ENCODE results near the gene GABRA1. TPM values are rescaled to one million over a fixed set of nuclear protein-coding genes. Genes with fewer than 3 reads are reported as not detected.

Gene GABRA1
- under 1 TPM in 1 of 2 donors, not detected in 1; 0.10 TPM for total RNA-seq
- total RNA-seq, result 0 reads per million in 2 donors

- DNase-seq (no peak), ATAC-seq (no peak)
- no peaks in the 10 kb centered on the region for H3K27me3 Mint-ChIP-seq
- no peak within 1 kb of the TSS for H3K4me3 Mint-ChIP-seq
- no peaks in the 10 kb centered on the region for H3K4me1 Mint-ChIP-seq
- no peaks in the 10 kb centered on the region for H3K9me3 ChIP-seq (ENCODE audit: control insufficient read depth, low read length, poor library complexity, severe bottlenecking)
- H3K27ac Mint-ChIP-seq, result no peak within 1 kb of the TSS
- H3K36me3 Mint-ChIP-seq (ENCODE audit: low read depth), result no peaks in the 10 kb centered on the region
Measured at GRCh38 chr5:161847941-161848391, at the start of gene GABRA1. TSS of gene GABRA1 (plus strand) at chr5:161848120. CDS start at chr5:161850811, 2,691 bp downstream.

GRCh38 chr5:161799316-161799715 lies 48.6 kb upstream of the GABRA1 start:
- H3K36me3 Mint-ChIP-seq (ENCODE audit: low read depth), result no peaks in the 10 kb centered on the region
- H3K4me3 Mint-ChIP-seq, result no peak overlapping the region
- H3K4me1 Mint-ChIP-seq, result no peaks in the 10 kb centered on the region
- no peak overlapping the region for H3K27ac Mint-ChIP-seq
- ATAC-seq (no peak), DNase-seq (no peak)
- no peaks in the 10 kb centered on the region for H3K27me3 Mint-ChIP-seq
- H3K9me3 ChIP-seq (ENCODE audit: control insufficient read depth, low read length, poor library complexity, severe bottlenecking), result no peaks in the 10 kb centered on the region

GRCh38 chr5:161804263-161804662 lies 43.7 kb upstream of the GABRA1 start:
- Mint-ChIP-seq H3K4me3 (no peak overlapping the region), H3K27me3 (no peaks in the 10 kb centered on the region), H3K4me1 (no peaks in the 10 kb centered on the region), H3K27ac (no peak overlapping the region), H3K36me3 (ENCODE audit: low read depth) (no peaks in the 10 kb centered on the region)
- no peak for DNase-seq
- no peaks in the 10 kb centered on the region for H3K9me3 ChIP-seq (ENCODE audit: control insufficient read depth, low read length, poor library complexity, severe bottlenecking)
- ATAC-seq, result no peak

GRCh38 chr5:161846746-161847145 lies 1.2 kb upstream of the GABRA1 start:
- ATAC-seq, result no peak
- H3K9me3 ChIP-seq (ENCODE audit: control insufficient read depth, low read length, poor library complexity, severe bottlenecking), result no peaks in the 10 kb centered on the region
- H3K27me3 Mint-ChIP-seq, result no peaks in the 10 kb centered on the region
- no peaks in the 10 kb centered on the region for H3K4me1 Mint-ChIP-seq
- no peak for DNase-seq
- no peak overlapping the region for H3K27ac Mint-ChIP-seq
- no peaks in the 10 kb centered on the region for H3K36me3 Mint-ChIP-seq (ENCODE audit: low read depth)
- no peak overlapping the region for H3K4me3 Mint-ChIP-seq

- Mint-ChIP-seq H3K4me3 (no peak overlapping the region), H3K27ac (no peak overlapping the region), H3K4me1 (no peaks in the 10 kb centered on the region), H3K27me3 (no peaks in the 10 kb centered on the region), H3K36me3 (ENCODE audit: low read depth) (no peaks in the 10 kb centered on the region)
- ATAC-seq, result no peak
- no peak for DNase-seq
- no peaks in the 10 kb centered on the region for H3K9me3 ChIP-seq (ENCODE audit: control insufficient read depth, low read length, poor library complexity, severe bottlenecking)
Measured at GRCh38 chr5:161847447-161847846, 473 bp upstream of the GABRA1 start.

- Mint-ChIP-seq H3K4me3 (no peak overlapping the region), H3K4me1 (no peaks in the 10 kb centered on the region), H3K27ac (no peak overlapping the region), H3K27me3 (no peaks in the 10 kb centered on the region), H3K36me3 (ENCODE audit: low read depth) (no peaks in the 10 kb centered on the region)
- no peak for DNase-seq
- ATAC-seq, result no peak
- H3K9me3 ChIP-seq (ENCODE audit: control insufficient read depth, low read length, poor library complexity, severe bottlenecking), result no peaks in the 10 kb centered on the region
Measured at GRCh38 chr5:161850491-161850890, 2.6 kb downstream of the GABRA1 start.

- H3K9me3 ChIP-seq (ENCODE audit: control insufficient read depth, low read length, poor library complexity, severe bottlenecking), result no peaks in the 10 kb centered on the region
- Mint-ChIP-seq H3K4me3 (no peak overlapping the region), H3K36me3 (ENCODE audit: low read depth) (no peaks in the 10 kb centered on the region), H3K27ac (no peak overlapping the region), H3K4me1 (no peaks in the 10 kb centered on the region), H3K27me3 (no peaks in the 10 kb centered on the region)
- no peak for DNase-seq
- no peak for ATAC-seq
Measured at GRCh38 chr5:161851691-161852299, 3.9 kb downstream of the GABRA1 start.

- H3K4me3 Mint-ChIP-seq, result no peak overlapping the region
- H3K27ac Mint-ChIP-seq, result no peak overlapping the region
- H3K27me3 Mint-ChIP-seq, result no peaks in the 10 kb centered on the region
- H3K9me3 ChIP-seq (ENCODE audit: control insufficient read depth, low read length, poor library complexity, severe bottlenecking), result no peaks in the 10 kb centered on the region
- ATAC-seq (no peak), DNase-seq (no peak)
- H3K36me3 Mint-ChIP-seq (ENCODE audit: low read depth), result no peaks in the 10 kb centered on the region
- H3K4me1 Mint-ChIP-seq, result no peaks in the 10 kb centered on the region
Measured at GRCh38 chr5:161857358-161857757, 9.4 kb downstream of the GABRA1 start.

- no peak overlapping the region for H3K4me3 Mint-ChIP-seq
- no peaks in the 10 kb centered on the region for H3K36me3 Mint-ChIP-seq (ENCODE audit: low read depth)
- H3K27ac Mint-ChIP-seq, result no peak overlapping the region
- no peaks in the 10 kb centered on the region for H3K4me1 Mint-ChIP-seq
- H3K9me3 ChIP-seq (ENCODE audit: control insufficient read depth, low read length, poor library complexity, severe bottlenecking), result no peaks in the 10 kb centered on the region
- no peaks in the 10 kb centered on the region for H3K27me3 Mint-ChIP-seq
- DNase-seq (no peak), ATAC-seq (no peak)
Measured at GRCh38 chr5:161863259-161863658, 15.3 kb downstream of the GABRA1 start.

GRCh38 chr5:161863811-161864210 lies 15.9 kb downstream of the GABRA1 start:
- H3K27ac Mint-ChIP-seq, result no peak overlapping the region
- ATAC-seq (no peak), DNase-seq (no peak)
- H3K9me3 ChIP-seq (ENCODE audit: control insufficient read depth, low read length, poor library complexity, severe bottlenecking), result no peaks in the 10 kb centered on the region
- no peaks in the 10 kb centered on the region for H3K36me3 Mint-ChIP-seq (ENCODE audit: low read depth)
- no peaks in the 10 kb centered on the region for H3K4me1 Mint-ChIP-seq
- no peak overlapping the region for H3K4me3 Mint-ChIP-seq
- no peaks in the 10 kb centered on the region for H3K27me3 Mint-ChIP-seq

- Mint-ChIP-seq H3K27me3 (no peaks in the 10 kb centered on the region), H3K4me3 (no peak overlapping the region), H3K4me1 (no peaks in the 10 kb centered on the region), H3K27ac (no peak overlapping the region), H3K36me3 (ENCODE audit: low read depth) (no peaks in the 10 kb centered on the region)
- DNase-seq (no peak), ATAC-seq (no peak)
- H3K9me3 ChIP-seq (ENCODE audit: control insufficient read depth, low read length, poor library complexity, severe bottlenecking), result no peaks in the 10 kb centered on the region
Measured at GRCh38 chr5:161865510-161865909, 17.6 kb downstream of the GABRA1 start.

GRCh38 chr5:161889971-161890370 lies 42.1 kb downstream of the GABRA1 start:
- H3K27ac Mint-ChIP-seq, result no peak overlapping the region
- H3K4me3 Mint-ChIP-seq, result no peak overlapping the region
- H3K9me3 ChIP-seq (ENCODE audit: control insufficient read depth, low read length, poor library complexity, severe bottlenecking), result no peaks in the 10 kb centered on the region
- DNase-seq (no peak), ATAC-seq (no peak)
- H3K27me3 Mint-ChIP-seq, result no peaks in the 10 kb centered on the region
- H3K4me1 Mint-ChIP-seq, result no peaks in the 10 kb centered on the region
- no peaks in the 10 kb centered on the region for H3K36me3 Mint-ChIP-seq (ENCODE audit: low read depth)

GRCh38 chr5:161895514-161895913 lies 47.6 kb downstream of the GABRA1 start:
- no peaks in the 10 kb centered on the region for H3K9me3 ChIP-seq (ENCODE audit: control insufficient read depth, low read length, poor library complexity, severe bottlenecking)
- Mint-ChIP-seq H3K27ac (no peak overlapping the region), H3K27me3 (no peaks in the 10 kb centered on the region), H3K36me3 (ENCODE audit: low read depth) (no peaks in the 10 kb centered on the region), H3K4me1 (no peaks in the 10 kb centered on the region), H3K4me3 (no peak overlapping the region)
- DNase-seq, result no peak
- no peak for ATAC-seq

- no peak for ATAC-seq
- Mint-ChIP-seq H3K27ac (no peak overlapping the region), H3K4me3 (no peak overlapping the region), H3K27me3 (no peaks in the 10 kb centered on the region), H3K36me3 (ENCODE audit: low read depth) (no peaks in the 10 kb centered on the region), H3K4me1 (no peaks in the 10 kb centered on the region)
- DNase-seq, result no peak
- no peaks in the 10 kb centered on the region for H3K9me3 ChIP-seq (ENCODE audit: control insufficient read depth, low read length, poor library complexity, severe bottlenecking)
Measured at GRCh38 chr5:161897033-161897432, 49.1 kb downstream of the GABRA1 start.

All from T-helper 17 cell (primary cell).